Measurements from ENCODE around the gene MYH15. TPM values are rescaled to one million over a fixed set of nuclear protein-coding genes. Genes with fewer than 3 reads are reported as not detected.

The MYH15 gene
- total and polyA plus RNA-seq, 10 of the 15 experiments (the other 5 are each of a cell fraction or from before 2014, with no cell fraction given) = 0.05 to 0.27 (median 0.09) TPM; not detected in 1

GRCh38 chr3:108548304-108548703 lies 37.9 kb upstream of the MYH15 start (continued):
- no peak for TF ChIP-seq BCL3 (IDR thresholded peaks at IDR 0.05; ENCODE audit: borderline replicate concordance, insufficient read depth, low read depth, low read length, poor library complexity, severe bottlenecking)

- Histone ChIP-seq H3K9ac (ENCODE audit: control insufficient read depth, insufficient read depth, low read length) (peak overlapping the region; percentile 27; the same call in 1 of the 2 replicates), H3K79me2 (ENCODE audit: control insufficient read depth, insufficient read depth, low read length) (no peaks in the 10 kb centered on the region), H3K9me3 (replicated peaks; ENCODE audit: control insufficient read depth, insufficient read depth, low read length) (no peaks in the 10 kb centered on the region), H3K36me3 (ENCODE audit: control insufficient read depth in 2 of 2, insufficient read depth in 2 of 2, low read length in 1 of 2) (peaks cover 4 to 8% of the 10 kb centered on the region in 2 experiments; a peak in 3 of 4 replicates), H3K4me2 (ENCODE audit: control insufficient read depth, insufficient read depth) (peak overlapping the region; percentile 55), H4K20me1 (ENCODE audit: control insufficient read depth, insufficient read depth) (no peaks in the 10 kb centered on the region), H3K27me3 (replicated peaks in 1 of 2; ENCODE audit: control insufficient read depth in 2 of 2, insufficient read depth in 2 of 2, low read length in 1 of 2) (no peaks in the 10 kb centered on the region), H3K27ac (ENCODE audit: control insufficient read depth, insufficient read depth) (no peak overlapping the region; the same call in 1 of the 2 replicates), H3K4me3 (peak overlapping the region; percentile 7; the same call in 1 of the 2 replicates), H3K4me1 (ENCODE audit: control insufficient read depth, insufficient read depth, low read length) (no peaks in the 10 kb centered on the region), H2AFZ (ENCODE audit: control insufficient read depth, low read depth, low read length) (peak overlapping the region; percentile 34)
- peak; percentile 31; the same call in 1 of the 2 replicates for TF ChIP-seq ZBTB40 (IDR thresholded peaks at IDR 0.05; ENCODE audit: borderline replicate concordance)
- no peak for TF ChIP-seq USF1 (IDR thresholded peaks at IDR 0.05; ENCODE audit: borderline replicate concordance, extremely low read length, insufficient read depth, low read depth, low read length)
- TF ChIP-seq YBX1 (IDR thresholded peaks at IDR 0.05) = no peak
- WGBS (ENCODE audit: insufficient coverage, insufficient replicate concordance, low lambda C conversion rate, missing lambda C conversion rate) = 40% methylated on average over 3 of the region's 3 CpGs
- intact Hi-C loops (cut with micrococcal nuclease; ENCODE audit: unreplicated experiment) = no loop called here
- ChIA-PET POLR2A (no interaction called here), CTCF (interaction anchor here (0.7 to 1.1 kb wide), 3 partner anchors 10 to 57 kb away, joined by 3 read pairs; no protein-coding TSS in a partner anchor), SMC1A (ENCODE audit: uncharacterized antibody, unreplicated experiment) (no interaction called here), RAD21 (ENCODE audit: unreplicated experiment) (interaction anchor here (1.0 kb wide), 1 partner anchor 42 kb away, joined by 3 read pairs; the partner anchor contains the start of genes CIP2A and DZIP3)
- BruUV-seq (replicated peaks) = no TSS peak
- ATAC-seq = no peak
- in situ Hi-C loops (cut with MboI) = no loop called here
- no peak for DNase-seq (ENCODE audit: low read depth, low spot score)
- peak; percentile 18 for FAIRE-seq
These were observed 36.3 kb upstream of the MYH15 start for GRCh38 chr3:108546692-108547091.

Measured in GM12878 (cell line).